ENCODE measurements around the gene NKAIN2. TPM values are rescaled to one million over a fixed set of nuclear protein-coding genes. Genes with fewer than 3 reads are reported as not detected.

Gene NKAIN2
- total RNA-seq, 1 donor from 2014 or later: 4.0 TPM

GRCh38 chr6:124132256-124132655, 328.6 kb downstream of the NKAIN2 start:
- DNase-seq (ENCODE audit: low spot score): no peak
- Mint-ChIP-seq H3K4me1 (ENCODE audit: low read depth) (peaks cover 22% of the 10 kb centered on the region), H3K4me3 (ENCODE audit: unreplicated experiment) (no peak overlapping the region), H3K27me3 (ENCODE audit: low read depth) (peaks cover 4% of the 10 kb centered on the region), H3K36me3 (ENCODE audit: low read depth) (peaks cover 3% of the 10 kb centered on the region), H3K27ac (ENCODE audit: unreplicated experiment) (peak overlapping the region; percentile 63), H3K9me3 (ENCODE audit: low read depth) (peaks cover 20% of the 10 kb centered on the region)
- no peak for TF ChIP-seq CTCF (IDR thresholded peaks at IDR 0.05)

- Mint-ChIP-seq H3K4me1 (ENCODE audit: low read depth) (peaks cover 11% of the 10 kb centered on the region), H3K36me3 (ENCODE audit: low read depth) (no peaks in the 10 kb centered on the region)
These were observed 339.2 kb downstream of the NKAIN2 start for GRCh38 chr6:124142852-124143251.

GRCh38 chr6:124143435-124143834, 339.8 kb downstream of the NKAIN2 start:
- no peaks in the 10 kb centered on the region for H3K36me3 Mint-ChIP-seq (ENCODE audit: low read depth)
- DNase-seq (ENCODE audit: low spot score): no peak
- H3K27me3 Mint-ChIP-seq (ENCODE audit: low read depth): peaks cover 2% of the 10 kb centered on the region
- TF ChIP-seq CTCF (IDR thresholded peaks at IDR 0.05): no peak
- no peaks in the 10 kb centered on the region for H3K9me3 Mint-ChIP-seq (ENCODE audit: low read depth)
- H3K4me1 Mint-ChIP-seq (ENCODE audit: low read depth): peaks cover 11% of the 10 kb centered on the region
- no peak overlapping the region for H3K4me3 Mint-ChIP-seq (ENCODE audit: unreplicated experiment)
- no peak overlapping the region for H3K27ac Mint-ChIP-seq (ENCODE audit: unreplicated experiment)

More at GRCh38 chr6:124142852-124143251, 339.2 kb downstream of the NKAIN2 start:
- DNase-seq (ENCODE audit: low spot score): no peak
- H3K4me3 Mint-ChIP-seq (ENCODE audit: unreplicated experiment): no peak overlapping the region
- no peaks in the 10 kb centered on the region for H3K9me3 Mint-ChIP-seq (ENCODE audit: low read depth)
- H3K27me3 Mint-ChIP-seq (ENCODE audit: low read depth): peaks cover 2% of the 10 kb centered on the region
- no peak for TF ChIP-seq CTCF (IDR thresholded peaks at IDR 0.05)
- H3K27ac Mint-ChIP-seq (ENCODE audit: unreplicated experiment): no peak overlapping the region

- TF ChIP-seq CTCF (IDR thresholded peaks at IDR 0.05): no peak
- H3K27ac Mint-ChIP-seq (ENCODE audit: unreplicated experiment): no peak overlapping the region
- no peak for DNase-seq (ENCODE audit: low spot score)
- H3K27me3 Mint-ChIP-seq (ENCODE audit: low read depth): peaks cover 2% of the 10 kb centered on the region
- peaks cover 4% of the 10 kb centered on the region for H3K4me1 Mint-ChIP-seq (ENCODE audit: low read depth)
- H3K4me3 Mint-ChIP-seq (ENCODE audit: unreplicated experiment): no peak overlapping the region
- no peaks in the 10 kb centered on the region for H3K36me3 Mint-ChIP-seq (ENCODE audit: low read depth)
- H3K9me3 Mint-ChIP-seq (ENCODE audit: low read depth): no peaks in the 10 kb centered on the region
These were observed 344.0 kb downstream of the NKAIN2 start for GRCh38 chr6:124147621-124148020.

- H3K27ac Mint-ChIP-seq (ENCODE audit: unreplicated experiment): no peak overlapping the region
- no peak for DNase-seq (ENCODE audit: low spot score)
- no peaks in the 10 kb centered on the region for H3K36me3 Mint-ChIP-seq (ENCODE audit: low read depth)
- H3K4me3 Mint-ChIP-seq (ENCODE audit: unreplicated experiment): no peak overlapping the region
- no peak for TF ChIP-seq CTCF (IDR thresholded peaks at IDR 0.05)
- H3K9me3 Mint-ChIP-seq (ENCODE audit: low read depth): no peaks in the 10 kb centered on the region
- peaks cover 4% of the 10 kb centered on the region for H3K4me1 Mint-ChIP-seq (ENCODE audit: low read depth)
- peaks cover 2% of the 10 kb centered on the region for H3K27me3 Mint-ChIP-seq (ENCODE audit: low read depth)
These were observed 344.7 kb downstream of the NKAIN2 start for GRCh38 chr6:124148236-124148957.
